ENCODE measurements around the gene SC5D.

The SC5D gene

GRCh38 chr11:121348220-121348875 lies 55.8 kb downstream of the SC5D start:
- H3K9ac ChIP-seq (ENCODE audit: low read length), result no peak overlapping the region
- no peaks in the 10 kb centered on the region for H3K9me3 ChIP-seq (ENCODE audit: control insufficient read depth, low read length)
- peaks cover 50% of the 10 kb centered on the region for H3K27me3 ChIP-seq (replicated peaks; ENCODE audit: control insufficient read depth, insufficient read depth, low read length)
- peaks cover 6% of the 10 kb centered on the region for H3K4me1 ChIP-seq (ENCODE audit: control insufficient read depth, insufficient read depth, low read length)
- H3K4me3 ChIP-seq (ENCODE audit: low read length), result no peak overlapping the region
- no peaks in the 10 kb centered on the region for H3K36me3 ChIP-seq (ENCODE audit: control insufficient read depth, insufficient read depth, low read length, severe bottlenecking)
- no peak for DNase-seq (ENCODE audit: low read depth)

- H3K9ac ChIP-seq (ENCODE audit: low read length), result no peak overlapping the region
- H3K4me3 ChIP-seq (ENCODE audit: low read length), result no peak overlapping the region
- no peaks in the 10 kb centered on the region for H3K9me3 ChIP-seq (ENCODE audit: control insufficient read depth, low read length)
- no peaks in the 10 kb centered on the region for H3K36me3 ChIP-seq (ENCODE audit: control insufficient read depth, insufficient read depth, low read length, severe bottlenecking)
- H3K4me1 ChIP-seq (ENCODE audit: control insufficient read depth, insufficient read depth, low read length), result peaks cover 6% of the 10 kb centered on the region
- no peak for DNase-seq (ENCODE audit: low read depth)
- peaks cover 56% of the 10 kb centered on the region for H3K27me3 ChIP-seq (replicated peaks; ENCODE audit: control insufficient read depth, insufficient read depth, low read length)
Measured at GRCh38 chr11:121349790-121350189, 57.2 kb downstream of the SC5D start.

- Histone ChIP-seq H3K4me3 (ENCODE audit: low read length) (no peak overlapping the region), H3K4me1 (ENCODE audit: control insufficient read depth, insufficient read depth, low read length) (peaks cover 6% of the 10 kb centered on the region), H3K27me3 (replicated peaks; ENCODE audit: control insufficient read depth, insufficient read depth, low read length) (peaks cover 60% of the 10 kb centered on the region), H3K9ac (ENCODE audit: low read length) (no peak overlapping the region), H3K36me3 (ENCODE audit: control insufficient read depth, insufficient read depth, low read length, severe bottlenecking) (no peaks in the 10 kb centered on the region), H3K9me3 (ENCODE audit: control insufficient read depth, low read length) (no peaks in the 10 kb centered on the region)
- no peak for DNase-seq (ENCODE audit: low read depth)
Measured at GRCh38 chr11:121350314-121351082, 57.9 kb downstream of the SC5D start.

- Histone ChIP-seq H3K4me1 (ENCODE audit: control insufficient read depth, insufficient read depth, low read length) (peaks cover 6% of the 10 kb centered on the region), H3K9ac (ENCODE audit: low read length) (no peak overlapping the region), H3K4me3 (ENCODE audit: low read length) (no peak overlapping the region), H3K36me3 (ENCODE audit: control insufficient read depth, insufficient read depth, low read length, severe bottlenecking) (no peaks in the 10 kb centered on the region), H3K27me3 (replicated peaks; ENCODE audit: control insufficient read depth, insufficient read depth, low read length) (peaks cover 60% of the 10 kb centered on the region), H3K9me3 (ENCODE audit: control insufficient read depth, low read length) (no peaks in the 10 kb centered on the region)
- DNase-seq (ENCODE audit: low read depth), result no peak
Measured at GRCh38 chr11:121351083-121351630, 58.6 kb downstream of the SC5D start.

GRCh38 chr11:121352251-121352891 lies 59.8 kb downstream of the SC5D start:
- Histone ChIP-seq H3K9me3 (ENCODE audit: control insufficient read depth, low read length) (no peaks in the 10 kb centered on the region), H3K36me3 (ENCODE audit: control insufficient read depth, insufficient read depth, low read length, severe bottlenecking) (no peaks in the 10 kb centered on the region), H3K4me3 (ENCODE audit: low read length) (no peak overlapping the region), H3K4me1 (ENCODE audit: control insufficient read depth, insufficient read depth, low read length) (peaks cover 6% of the 10 kb centered on the region), H3K27me3 (replicated peaks; ENCODE audit: control insufficient read depth, insufficient read depth, low read length) (peaks cover 55% of the 10 kb centered on the region), H3K9ac (ENCODE audit: low read length) (no peak overlapping the region)
- no peak for DNase-seq (ENCODE audit: low read depth)

GRCh38 chr11:121354192-121354591 lies 61.6 kb downstream of the SC5D start:
- Histone ChIP-seq H3K4me1 (ENCODE audit: control insufficient read depth, insufficient read depth, low read length) (peaks cover 6% of the 10 kb centered on the region), H3K4me3 (ENCODE audit: low read length) (no peak overlapping the region), H3K36me3 (ENCODE audit: control insufficient read depth, insufficient read depth, low read length, severe bottlenecking) (no peaks in the 10 kb centered on the region), H3K9ac (ENCODE audit: low read length) (no peak overlapping the region), H3K27me3 (replicated peaks; ENCODE audit: control insufficient read depth, insufficient read depth, low read length) (peaks cover 47% of the 10 kb centered on the region), H3K9me3 (ENCODE audit: control insufficient read depth, low read length) (no peaks in the 10 kb centered on the region)
- DNase-seq (ENCODE audit: low read depth), result no peak

- no peaks in the 10 kb centered on the region for H3K9me3 ChIP-seq (ENCODE audit: control insufficient read depth, low read length)
- no peaks in the 10 kb centered on the region for H3K36me3 ChIP-seq (ENCODE audit: control insufficient read depth, insufficient read depth, low read length, severe bottlenecking)
- no peak overlapping the region for H3K4me3 ChIP-seq (ENCODE audit: low read length)
- H3K4me1 ChIP-seq (ENCODE audit: control insufficient read depth, insufficient read depth, low read length), result no peaks in the 10 kb centered on the region
- H3K27me3 ChIP-seq (replicated peaks; ENCODE audit: control insufficient read depth, insufficient read depth, low read length), result peaks cover 39% of the 10 kb centered on the region
- no peak overlapping the region for H3K9ac ChIP-seq (ENCODE audit: low read length)
- DNase-seq (ENCODE audit: low read depth), result no peak
Measured at GRCh38 chr11:121356357-121356756, 63.8 kb downstream of the SC5D start.
